ENCODE results near the gene NPTN. TPM values are rescaled to one million over a fixed set of nuclear protein-coding genes. Genes with fewer than 3 reads are reported as not detected.

The NPTN gene
- total and polyA plus RNA-seq, 2 experiments from 2014 or later: 56.3 to 113 TPM

DNA sequence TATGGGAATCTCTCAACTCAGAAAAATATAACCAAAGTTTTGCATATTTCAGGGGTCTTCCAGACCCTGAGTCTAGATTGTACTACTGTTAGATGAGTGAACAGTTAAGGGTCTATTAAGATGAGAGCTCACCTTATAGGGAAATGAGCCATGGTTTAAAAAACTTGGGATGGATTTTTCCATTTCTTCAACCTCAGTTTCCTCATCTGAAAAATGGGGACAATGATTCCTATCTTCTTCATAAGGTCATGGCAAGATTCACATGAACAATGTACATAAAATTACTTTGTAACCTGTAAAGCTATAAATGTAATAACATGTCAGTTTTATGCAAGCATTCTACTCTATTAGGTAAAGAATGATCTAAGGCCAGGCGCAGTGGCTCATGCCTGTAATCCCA is 28.7 kb downstream of the NPTN start (continued):
- TF ChIP-seq, protein P1, sequence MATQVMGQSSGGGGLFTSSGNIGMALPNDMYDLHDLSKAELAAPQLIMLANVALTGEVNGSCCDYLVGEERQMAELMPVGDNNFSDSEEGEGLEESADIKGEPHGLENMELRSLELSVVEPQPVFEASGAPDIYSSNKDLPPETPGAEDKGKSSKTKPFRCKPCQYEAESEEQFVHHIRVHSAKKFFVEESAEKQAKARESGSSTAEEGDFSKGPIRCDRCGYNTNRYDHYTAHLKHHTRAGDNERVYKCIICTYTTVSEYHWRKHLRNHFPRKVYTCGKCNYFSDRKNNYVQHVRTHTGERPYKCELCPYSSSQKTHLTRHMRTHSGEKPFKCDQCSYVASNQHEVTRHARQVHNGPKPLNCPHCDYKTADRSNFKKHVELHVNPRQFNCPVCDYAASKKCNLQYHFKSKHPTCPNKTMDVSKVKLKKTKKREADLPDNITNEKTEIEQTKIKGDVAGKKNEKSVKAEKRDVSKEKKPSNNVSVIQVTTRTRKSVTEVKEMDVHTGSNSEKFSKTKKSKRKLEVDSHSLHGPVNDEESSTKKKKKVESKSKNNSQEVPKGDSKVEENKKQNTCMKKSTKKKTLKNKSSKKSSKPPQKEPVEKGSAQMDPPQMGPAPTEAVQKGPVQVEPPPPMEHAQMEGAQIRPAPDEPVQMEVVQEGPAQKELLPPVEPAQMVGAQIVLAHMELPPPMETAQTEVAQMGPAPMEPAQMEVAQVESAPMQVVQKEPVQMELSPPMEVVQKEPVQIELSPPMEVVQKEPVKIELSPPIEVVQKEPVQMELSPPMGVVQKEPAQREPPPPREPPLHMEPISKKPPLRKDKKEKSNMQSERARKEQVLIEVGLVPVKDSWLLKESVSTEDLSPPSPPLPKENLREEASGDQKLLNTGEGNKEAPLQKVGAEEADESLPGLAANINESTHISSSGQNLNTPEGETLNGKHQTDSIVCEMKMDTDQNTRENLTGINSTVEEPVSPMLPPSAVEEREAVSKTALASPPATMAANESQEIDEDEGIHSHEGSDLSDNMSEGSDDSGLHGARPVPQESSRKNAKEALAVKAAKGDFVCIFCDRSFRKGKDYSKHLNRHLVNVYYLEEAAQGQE (IDR thresholded peaks at IDR 0.05; ENCODE audit: unreplicated experiment): no peak
- TF ChIP-seq STAT1 (IDR thresholded peaks at IDR 0.05; ENCODE audit: unreplicated experiment): no peak
- TF ChIP-seq, protein P2, sequence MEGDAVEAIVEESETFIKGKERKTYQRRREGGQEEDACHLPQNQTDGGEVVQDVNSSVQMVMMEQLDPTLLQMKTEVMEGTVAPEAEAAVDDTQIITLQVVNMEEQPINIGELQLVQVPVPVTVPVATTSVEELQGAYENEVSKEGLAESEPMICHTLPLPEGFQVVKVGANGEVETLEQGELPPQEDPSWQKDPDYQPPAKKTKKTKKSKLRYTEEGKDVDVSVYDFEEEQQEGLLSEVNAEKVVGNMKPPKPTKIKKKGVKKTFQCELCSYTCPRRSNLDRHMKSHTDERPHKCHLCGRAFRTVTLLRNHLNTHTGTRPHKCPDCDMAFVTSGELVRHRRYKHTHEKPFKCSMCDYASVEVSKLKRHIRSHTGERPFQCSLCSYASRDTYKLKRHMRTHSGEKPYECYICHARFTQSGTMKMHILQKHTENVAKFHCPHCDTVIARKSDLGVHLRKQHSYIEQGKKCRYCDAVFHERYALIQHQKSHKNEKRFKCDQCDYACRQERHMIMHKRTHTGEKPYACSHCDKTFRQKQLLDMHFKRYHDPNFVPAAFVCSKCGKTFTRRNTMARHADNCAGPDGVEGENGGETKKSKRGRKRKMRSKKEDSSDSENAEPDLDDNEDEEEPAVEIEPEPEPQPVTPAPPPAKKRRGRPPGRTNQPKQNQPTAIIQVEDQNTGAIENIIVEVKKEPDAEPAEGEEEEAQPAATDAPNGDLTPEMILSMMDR (conservative IDR thresholded peaks at IDR 0.05; ENCODE audit: low read depth in 2 of 2): no peak
- TF ChIP-seq CREB1 (CRISPR knock-in tag; IDR thresholded peaks at IDR 0.05; ENCODE audit: low read depth): no peak
- TF ChIP-seq NANOG (IDR thresholded peaks at IDR 0.05; ENCODE audit: borderline replicate concordance): no peak
- TF ChIP-seq EZH2 (IDR thresholded peaks at IDR 0.05; ENCODE audit: low read depth, unreplicated experiment): no peak

DNA sequence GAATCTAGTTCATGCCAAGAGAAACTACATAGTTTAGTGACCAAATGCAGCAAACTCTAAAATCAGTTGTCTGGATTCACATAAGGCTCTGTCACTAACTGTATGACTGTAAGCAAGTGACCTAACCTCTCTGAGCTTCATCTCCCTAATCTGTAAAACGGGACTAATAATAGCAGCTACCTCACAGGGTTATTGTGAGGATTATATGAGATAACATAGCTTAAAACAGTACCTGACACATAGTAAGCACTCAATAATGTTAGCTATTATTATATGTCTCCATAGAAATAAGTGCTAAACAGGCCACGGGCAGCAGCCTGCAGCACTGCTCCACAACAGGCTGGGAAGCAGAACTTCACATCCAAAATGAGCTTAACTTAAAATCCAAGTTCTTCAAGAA is 30.2 kb downstream of the NPTN start:
- Mint-ChIP-seq H3K36me3 (ENCODE audit: low read depth) (no peaks in the 10 kb centered on the region), H3K27me3 (ENCODE audit: insufficient read depth, low read depth, poor library complexity) (peaks cover 3% of the 10 kb centered on the region), H3K9me3 (no peaks in the 10 kb centered on the region), H3K4me3 (no peak overlapping the region), H3K4me1 (peaks cover 45% of the 10 kb centered on the region), H3K27ac (no peak overlapping the region)
- Histone ChIP-seq H3K4me1 (ENCODE audit: insufficient read depth) (peaks cover 80% of the 10 kb centered on the region), H3K36me3 (ENCODE audit: insufficient read depth) (no peaks in the 10 kb centered on the region), H3K79me2 (replicated peaks; ENCODE audit: insufficient read depth) (peaks cover 99% of the 10 kb centered on the region), H3K4me2 (no peak overlapping the region), H3F3A (replicated peaks; ENCODE audit: low read depth) (0 out of 2 replicates have a peak, but pooled peaks cover 2% of the 10 kb centered on the region), H2AFZ (no peak overlapping the region), H3K4me3 (no peak overlapping the region), H3K9me2 (ENCODE audit: insufficient read depth) (no peaks in the 10 kb centered on the region), H3K27me3 (ENCODE audit: insufficient read depth) (no peaks in the 10 kb centered on the region), H3K27ac (ENCODE audit: low read depth) (no peak overlapping the region), H4K20me1 (replicated peaks; ENCODE audit: insufficient read depth) (peaks cover 87% of the 10 kb centered on the region)
- no peak for DNase-seq (ENCODE audit: low spot score)
- ATAC-seq: no peak
- TF ChIP-seq, protein P2 (conservative IDR thresholded peaks at IDR 0.05; ENCODE audit: low read depth in 2 of 2): no peak
- TF ChIP-seq, protein P3, sequence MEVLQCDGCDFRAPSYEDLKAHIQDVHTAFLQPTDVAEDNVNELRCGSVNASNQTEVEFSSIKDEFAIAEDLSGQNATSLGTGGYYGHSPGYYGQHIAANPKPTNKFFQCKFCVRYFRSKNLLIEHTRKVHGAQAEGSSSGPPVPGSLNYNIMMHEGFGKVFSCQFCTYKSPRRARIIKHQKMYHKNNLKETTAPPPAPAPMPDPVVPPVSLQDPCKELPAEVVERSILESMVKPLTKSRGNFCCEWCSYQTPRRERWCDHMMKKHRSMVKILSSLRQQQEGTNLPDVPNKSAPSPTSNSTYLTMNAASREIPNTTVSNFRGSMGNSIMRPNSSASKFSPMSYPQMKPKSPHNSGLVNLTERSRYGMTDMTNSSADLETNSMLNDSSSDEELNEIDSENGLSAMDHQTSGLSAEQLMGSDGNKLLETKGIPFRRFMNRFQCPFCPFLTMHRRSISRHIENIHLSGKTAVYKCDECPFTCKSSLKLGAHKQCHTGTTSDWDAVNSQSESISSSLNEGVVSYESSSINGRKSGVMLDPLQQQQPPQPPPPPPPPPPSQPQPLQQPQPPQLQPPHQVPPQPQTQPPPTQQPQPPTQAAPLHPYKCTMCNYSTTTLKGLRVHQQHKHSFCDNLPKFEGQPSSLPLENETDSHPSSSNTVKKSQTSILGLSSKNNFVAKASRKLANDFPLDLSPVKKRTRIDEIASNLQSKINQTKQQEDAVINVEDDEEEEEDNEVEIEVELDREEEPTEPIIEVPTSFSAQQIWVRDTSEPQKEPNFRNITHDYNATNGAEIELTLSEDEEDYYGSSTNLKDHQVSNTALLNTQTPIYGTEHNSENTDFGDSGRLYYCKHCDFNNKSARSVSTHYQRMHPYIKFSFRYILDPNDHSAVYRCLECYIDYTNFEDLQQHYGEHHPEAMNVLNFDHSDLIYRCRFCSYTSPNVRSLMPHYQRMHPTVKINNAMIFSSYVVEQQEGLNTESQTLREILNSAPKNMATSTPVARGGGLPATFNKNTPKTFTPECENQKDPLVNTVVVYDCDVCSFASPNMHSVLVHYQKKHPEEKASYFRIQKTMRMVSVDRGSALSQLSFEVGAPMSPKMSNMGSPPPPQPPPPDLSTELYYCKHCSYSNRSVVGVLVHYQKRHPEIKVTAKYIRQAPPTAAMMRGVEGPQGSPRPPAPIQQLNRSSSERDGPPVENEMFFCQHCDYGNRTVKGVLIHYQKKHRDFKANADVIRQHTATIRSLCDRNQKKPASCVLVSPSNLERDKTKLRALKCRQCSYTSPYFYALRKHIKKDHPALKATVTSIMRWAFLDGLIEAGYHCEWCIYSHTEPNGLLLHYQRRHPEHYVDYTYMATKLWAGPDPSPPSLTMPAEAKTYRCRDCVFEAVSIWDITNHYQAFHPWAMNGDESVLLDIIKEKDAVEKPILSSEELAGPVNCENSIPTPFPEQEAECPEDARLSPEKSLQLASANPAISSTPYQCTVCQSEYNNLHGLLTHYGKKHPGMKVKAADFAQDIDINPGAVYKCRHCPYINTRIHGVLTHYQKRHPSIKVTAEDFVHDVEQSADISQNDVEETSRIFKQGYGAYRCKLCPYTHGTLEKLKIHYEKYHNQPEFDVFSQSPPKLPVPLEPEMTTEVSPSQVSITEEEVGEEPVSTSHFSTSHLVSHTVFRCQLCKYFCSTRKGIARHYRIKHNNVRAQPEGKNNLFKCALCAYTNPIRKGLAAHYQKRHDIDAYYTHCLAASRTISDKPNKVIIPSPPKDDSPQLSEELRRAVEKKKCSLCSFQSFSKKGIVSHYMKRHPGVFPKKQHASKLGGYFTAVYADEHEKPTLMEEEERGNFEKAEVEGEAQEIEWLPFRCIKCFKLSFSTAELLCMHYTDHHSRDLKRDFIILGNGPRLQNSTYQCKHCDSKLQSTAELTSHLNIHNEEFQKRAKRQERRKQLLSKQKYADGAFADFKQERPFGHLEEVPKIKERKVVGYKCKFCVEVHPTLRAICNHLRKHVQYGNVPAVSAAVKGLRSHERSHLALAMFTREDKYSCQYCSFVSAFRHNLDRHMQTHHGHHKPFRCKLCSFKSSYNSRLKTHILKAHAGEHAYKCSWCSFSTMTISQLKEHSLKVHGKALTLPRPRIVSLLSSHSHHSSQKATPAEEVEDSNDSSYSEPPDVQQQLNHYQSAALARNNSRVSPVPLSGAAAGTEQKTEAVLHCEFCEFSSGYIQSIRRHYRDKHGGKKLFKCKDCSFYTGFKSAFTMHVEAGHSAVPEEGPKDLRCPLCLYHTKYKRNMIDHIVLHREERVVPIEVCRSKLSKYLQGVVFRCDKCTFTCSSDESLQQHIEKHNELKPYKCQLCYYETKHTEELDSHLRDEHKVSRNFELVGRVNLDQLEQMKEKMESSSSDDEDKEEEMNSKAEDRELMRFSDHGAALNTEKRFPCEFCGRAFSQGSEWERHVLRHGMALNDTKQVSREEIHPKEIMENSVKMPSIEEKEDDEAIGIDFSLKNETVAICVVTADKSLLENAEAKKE (CRISPR knock-in tag; IDR thresholded peaks at IDR 0.05): no peak
- TF ChIP-seq EZH2phosphoT487 (IDR thresholded peaks at IDR 0.05; ENCODE audit: unreplicated experiment) (no peak), JUNB (IDR thresholded peaks at IDR 0.05; ENCODE audit: unreplicated experiment) (no peak), POLR2AphosphoS5 (IDR thresholded peaks at IDR 0.05; ENCODE audit: low read depth) (no peak)

Measured in GM23338 (cell line).